HuH-7.5 (cell line): ENCODE measurements around the gene ZBTB38.
A peak's percentile ranks its signal among the peaks of the same experiment; 100 is the strongest.

Experiments
- DNase-seq: peaks from one replicate; pipeline ENCODE4 v3.0.0; 2011; ENCODE audit warnings: low spot score

ZBTB38 gene

DNA sequence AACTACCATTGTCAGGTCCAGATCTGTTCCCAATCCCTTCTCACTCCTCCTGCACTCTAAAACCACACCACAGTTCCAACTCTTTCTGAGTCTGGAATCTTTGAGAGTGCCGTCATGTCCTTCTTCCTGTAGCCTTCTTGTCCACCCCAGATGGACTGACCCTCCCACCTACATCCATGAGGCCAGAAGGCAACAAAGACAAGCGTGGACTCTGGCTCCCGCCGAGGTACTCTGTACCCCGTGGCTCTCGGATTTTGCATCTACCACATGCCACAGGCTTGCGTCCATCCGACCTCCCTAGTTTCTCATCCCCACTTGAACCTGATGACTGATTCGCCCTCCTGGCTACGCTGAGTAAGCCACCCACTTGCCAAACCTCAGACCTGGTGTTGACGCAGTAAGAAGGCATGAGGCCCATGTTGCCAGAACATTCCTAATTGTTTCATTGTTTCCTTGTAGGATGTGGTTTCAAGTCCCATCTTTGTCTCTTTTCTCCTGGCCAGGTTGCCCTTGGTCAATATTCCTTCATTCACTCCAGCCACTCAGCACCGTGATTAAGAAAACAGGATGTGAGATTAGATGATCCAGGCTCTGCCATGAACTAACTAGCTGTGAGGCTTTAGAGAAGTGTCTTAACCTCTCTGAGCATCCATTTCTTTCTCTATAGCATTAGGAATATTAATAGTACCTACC lies 1.1 kb upstream of the ZBTB38 start:
- DNase-seq, result no peak

DNA sequence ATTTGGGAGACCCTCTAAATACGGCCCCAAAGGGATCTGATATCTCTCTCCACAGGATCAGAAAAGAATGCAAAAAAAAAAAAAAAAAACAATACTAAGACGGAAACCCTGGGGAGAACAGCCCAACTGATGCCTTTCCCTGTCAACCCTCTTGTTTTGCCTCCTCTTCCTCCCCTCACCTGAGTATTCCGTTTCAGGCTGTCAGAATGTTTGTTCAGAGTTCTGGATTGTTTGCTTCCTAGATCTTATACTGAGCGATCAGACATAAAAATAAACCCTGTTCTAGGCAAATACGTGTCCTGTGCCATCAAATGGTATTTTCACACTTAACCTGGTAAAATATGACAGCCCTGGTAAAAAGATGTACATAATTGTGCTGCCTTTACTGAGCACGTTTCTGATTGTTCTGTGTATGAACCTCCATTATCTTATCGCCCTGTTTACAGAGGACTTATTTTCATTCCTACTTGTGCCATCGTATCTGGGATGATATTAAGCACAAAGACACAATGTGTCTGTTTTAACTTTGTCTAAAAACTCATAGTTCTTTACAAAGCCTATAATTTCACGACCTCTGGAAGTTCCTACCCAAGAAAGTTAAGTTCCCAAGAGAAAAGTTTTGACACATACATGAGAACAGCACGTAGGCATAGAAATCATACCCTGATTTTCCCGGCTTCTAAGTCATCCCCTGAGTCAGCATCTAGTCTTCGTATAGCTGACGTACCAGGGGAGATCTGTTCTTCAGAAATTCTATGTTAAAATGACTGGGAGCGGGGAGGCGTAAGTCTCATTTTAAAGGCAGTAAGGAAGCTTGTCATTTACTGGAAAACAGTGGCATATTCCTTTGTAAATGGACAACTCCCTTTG lies 856 bp downstream of the ZBTB38 start:
- no peak for DNase-seq

DNA sequence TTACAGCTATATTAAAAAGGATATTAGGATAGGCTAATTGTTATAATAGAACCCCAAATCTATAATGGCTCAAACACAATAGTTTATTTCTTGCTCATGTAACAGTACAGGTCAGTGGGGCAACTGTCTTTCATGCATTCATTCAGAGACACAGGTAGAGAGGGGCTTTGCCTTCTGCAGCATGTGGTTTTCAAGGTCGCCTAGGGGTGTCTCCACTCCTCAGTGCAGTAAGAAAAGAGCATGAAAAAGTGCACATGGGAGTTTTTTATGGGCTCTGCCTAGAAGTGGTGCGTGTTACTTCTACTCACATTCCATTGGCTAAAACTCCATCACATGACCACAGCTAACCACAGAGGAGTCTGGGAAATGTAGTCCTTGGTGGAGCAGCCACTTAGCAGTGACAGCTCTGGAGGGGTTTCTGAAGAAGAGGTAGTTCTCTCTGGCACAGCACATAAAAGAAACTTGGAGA lies 1.8 kb downstream of the ZBTB38 start:
- DNase-seq, result peak; percentile 29

GRCh38 chr3:141371882-141372281 lies 3.6 kb downstream of the ZBTB38 start:
- DNase-seq, result no peak

DNA sequence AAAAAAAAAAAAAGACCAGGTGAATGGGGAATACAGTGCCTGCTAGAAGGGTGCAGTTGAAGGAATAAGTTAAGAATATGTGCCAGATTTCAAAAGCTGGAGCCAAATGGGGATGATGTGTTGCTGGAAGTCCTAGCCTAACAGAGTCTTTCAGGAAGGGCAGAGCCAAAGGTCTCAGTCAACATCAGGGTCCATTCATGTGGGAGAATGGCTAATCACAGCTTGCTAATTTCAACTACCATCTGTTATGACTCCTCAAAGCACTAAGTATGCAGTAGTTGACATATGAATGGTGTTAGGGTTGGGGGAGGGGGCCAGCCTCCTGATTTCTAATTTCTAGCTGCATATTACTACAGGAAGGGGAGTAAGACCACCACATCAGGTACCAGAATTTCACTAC lies 4.4 kb downstream of the ZBTB38 start:
- DNase-seq, result no peak

DNA sequence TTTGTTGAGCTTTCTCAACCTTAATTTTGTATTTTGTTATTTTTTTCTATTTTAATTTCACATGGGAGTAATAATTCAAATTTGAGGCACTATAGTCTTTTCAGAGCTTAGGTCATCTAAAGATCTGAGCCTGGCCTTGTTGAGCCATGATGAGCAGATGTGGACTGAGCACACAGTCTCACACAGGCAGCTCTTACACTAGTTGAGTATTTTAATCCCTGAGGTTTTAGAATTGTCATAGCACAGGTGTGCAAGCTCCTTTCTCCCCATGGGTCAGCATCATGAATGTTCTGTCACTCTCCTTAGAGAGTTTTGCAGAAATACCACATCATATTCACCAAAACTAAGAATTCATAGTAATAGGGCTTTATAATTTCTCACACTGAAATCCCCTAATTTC lies 4.9 kb downstream of the ZBTB38 start:
- no peak for DNase-seq

DNA sequence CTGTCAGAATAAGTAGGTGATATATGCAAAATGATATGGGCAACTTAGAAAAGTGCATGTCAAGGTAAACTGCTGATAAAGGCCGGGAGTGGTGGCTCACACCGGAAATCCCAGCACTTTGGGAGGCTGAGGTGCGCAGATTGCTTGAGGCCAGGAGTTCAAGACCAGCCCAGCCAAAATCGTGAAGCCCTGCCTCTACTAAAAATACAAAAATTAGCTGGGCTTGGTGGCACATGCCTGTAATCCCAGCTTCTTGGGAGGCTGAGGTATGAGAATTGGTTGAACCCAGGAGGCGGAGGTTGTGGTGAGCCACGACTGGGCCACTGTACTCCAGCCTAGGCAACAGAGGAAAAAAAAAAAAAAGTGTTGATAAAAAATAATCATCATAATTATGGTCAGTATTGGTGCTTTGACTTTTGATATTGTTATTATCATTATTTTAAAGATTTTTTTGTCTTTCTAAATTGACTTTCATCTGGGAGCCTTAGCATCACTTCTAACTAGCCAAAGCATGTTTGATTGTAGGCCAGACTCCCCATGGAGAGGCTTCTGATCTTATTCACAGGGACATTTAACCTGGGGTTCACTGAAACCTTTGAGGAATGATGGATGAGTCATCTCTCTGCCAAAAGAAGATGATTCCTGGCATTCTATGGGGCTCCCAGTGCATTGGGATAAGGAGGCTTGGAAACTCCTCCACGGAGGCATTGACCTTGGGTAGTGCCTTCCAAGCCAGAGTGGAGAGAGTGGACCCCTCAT lies 5.6 kb downstream of the ZBTB38 start:
- DNase-seq, result no peak

DNA sequence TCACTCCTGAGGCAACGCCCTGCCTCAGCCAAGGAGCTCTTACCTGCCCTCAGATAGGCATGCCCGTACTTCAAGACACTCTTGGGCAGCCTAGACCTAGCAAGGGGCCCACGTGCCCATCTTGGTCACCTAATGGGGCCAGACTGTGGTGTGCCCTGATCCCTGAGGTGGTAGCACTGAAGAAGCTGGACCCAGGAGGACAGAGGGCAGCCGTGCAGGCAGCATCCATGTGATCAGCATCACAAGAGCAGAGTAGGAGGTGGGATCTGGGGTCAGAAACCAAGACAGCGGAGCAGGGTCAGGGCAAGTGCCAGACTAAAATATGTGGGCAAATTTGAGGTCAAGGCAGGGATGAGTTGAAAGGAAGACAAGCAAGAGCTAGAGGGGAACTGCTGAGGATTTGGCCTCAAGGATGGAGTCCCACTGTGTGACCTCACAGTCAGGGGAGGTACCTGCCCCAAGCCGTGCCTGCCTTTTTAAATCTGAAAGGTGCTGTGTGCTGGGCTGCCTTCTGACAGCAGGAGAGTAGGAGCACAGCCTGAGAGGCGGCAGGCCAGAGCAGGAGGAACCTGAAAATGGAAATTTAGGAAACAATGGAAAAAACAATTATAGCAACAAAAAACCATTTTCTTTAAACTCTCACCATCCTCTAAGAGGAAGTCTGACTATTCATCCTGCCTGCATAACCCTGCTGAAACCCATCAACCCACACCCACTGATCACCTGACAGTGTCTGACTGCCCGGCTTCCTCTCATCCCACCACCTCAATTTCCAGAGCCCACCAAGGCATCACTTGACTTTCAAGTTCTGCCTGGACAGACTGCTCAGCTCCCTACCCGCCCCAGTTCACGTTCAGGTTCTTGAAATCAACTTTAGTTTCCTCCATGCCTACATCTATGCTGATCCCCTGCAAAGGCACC lies 7.3 kb downstream of the ZBTB38 start:
- DNase-seq, result no peak

DNA sequence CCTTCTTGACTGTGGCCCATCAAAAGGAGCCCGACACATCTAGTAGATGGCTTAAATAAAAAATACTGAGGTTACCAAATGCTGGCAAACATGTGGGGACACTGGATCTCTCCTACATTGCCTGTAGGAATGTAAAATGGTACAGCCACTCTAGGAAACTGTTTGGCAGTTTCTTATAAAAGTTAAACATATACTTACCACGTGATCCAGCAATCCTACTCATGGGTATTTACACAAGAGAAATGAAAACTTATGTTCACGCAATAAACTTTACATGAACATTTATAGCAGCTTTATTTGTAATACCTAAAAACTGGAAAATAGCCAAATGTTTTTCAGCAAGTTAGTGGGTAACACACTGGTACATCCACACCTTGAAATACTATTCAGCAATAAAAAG lies 9.1 kb downstream of the ZBTB38 start:
- no peak for DNase-seq

DNA sequence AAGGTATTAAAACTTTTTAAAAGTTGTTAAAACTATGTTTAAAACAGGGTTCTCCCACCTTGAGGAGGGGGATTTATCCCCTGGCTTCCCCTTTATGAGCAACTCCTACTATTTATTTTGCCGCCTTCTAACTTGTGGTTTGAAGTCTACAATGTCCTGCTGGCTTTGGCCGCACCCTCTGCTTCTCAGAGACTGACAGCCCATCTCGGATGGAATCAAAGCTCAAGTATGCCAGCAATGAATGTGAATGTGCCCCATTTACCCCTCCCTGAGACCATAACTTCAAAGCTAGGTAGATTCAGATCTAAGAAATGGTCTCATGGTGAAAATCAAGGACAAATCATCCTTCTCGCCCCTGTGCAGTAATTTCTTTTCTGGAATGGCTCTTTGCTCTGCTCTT lies 10.3 kb downstream of the ZBTB38 start:
- DNase-seq, result no peak

DNA sequence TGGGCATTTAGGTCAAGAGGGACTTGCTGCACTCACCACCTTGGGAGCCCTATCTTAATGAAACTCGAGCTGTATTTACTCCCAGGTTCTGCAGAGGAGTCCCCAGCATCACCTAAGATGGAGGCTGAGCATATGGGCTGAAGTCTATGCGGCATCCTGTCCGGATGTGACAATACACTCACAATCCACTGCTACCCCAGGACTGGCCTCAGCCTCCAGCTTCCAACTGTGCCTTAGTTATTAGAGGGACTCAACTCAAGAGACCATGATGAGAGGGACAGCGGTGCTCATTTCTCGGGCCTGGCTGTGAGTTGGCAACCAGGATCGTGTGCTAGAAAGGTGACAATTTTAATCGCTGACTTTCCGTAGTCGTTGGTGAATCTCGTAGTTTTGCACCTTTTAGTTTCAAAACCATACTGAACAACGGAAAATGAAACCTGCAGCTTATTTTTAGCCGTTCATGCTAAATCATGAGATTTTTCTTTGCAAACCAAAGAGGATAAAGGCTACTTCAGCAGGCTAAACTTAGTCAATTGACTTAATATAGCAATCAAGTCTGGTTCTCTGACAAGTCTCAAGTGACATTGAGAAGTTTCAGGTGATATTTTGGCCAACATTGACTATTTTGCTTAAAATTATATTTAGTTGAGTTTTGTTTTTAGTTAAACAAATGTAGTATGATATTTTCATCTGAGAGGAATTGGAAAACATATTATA lies 11.1 kb downstream of the ZBTB38 start:
- DNase-seq, result no peak

- DNase-seq, result no peak
Observed at GRCh38 chr3:141380279-141380678, 12.0 kb downstream of the ZBTB38 start.

- DNase-seq, result no peak
Observed at GRCh38 chr3:141380987-141381386, 12.7 kb downstream of the ZBTB38 start.

- no peak for DNase-seq
Observed at GRCh38 chr3:141382571-141382970, 14.3 kb downstream of the ZBTB38 start.

DNA sequence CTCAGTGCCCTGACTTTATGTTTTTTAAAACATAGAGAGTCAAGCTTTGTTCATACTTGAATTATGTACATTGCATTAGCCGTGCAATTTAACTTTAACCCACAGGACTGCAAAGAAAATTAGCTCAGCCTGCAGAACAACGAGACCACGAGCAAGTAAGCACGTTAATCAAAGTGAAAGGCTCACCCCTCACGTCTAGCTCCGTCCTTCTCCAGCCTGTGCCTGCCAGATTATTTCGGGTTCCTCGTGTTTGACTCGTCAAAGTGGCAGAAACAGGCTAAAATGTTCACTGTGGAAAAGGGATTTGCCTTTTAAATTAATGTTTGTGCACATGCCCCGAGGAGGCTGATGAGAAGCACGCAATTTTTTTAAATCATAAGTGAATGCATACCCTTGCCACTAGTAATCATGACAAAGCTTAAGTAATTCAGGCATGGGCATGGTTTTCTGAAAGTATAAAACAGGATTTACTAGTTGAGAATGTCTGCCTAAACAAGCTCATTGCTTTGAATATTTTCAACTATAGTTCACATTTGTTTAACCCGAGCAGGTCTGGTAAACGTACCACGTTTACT lies 15.3 kb downstream of the ZBTB38 start:
- no peak for DNase-seq

DNA sequence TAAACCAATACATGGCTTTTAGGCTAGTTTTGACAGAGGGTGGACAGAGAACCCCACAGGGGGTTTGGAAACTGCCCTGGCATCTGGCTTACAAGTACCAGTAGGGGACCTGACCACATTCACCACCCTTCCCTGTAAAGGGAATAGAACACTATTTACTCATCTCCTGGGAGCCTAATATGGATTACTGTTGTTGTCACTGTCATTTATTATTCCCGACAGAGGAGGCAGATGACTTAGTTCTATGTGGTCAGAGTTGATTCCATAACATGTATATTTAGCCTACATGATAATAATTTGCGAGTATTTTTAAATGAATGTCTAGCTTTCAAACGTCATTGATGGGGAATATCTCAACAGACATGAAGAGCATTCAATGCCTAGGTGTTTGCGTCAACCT lies 15.9 kb downstream of the ZBTB38 start:
- no peak for DNase-seq

DNA sequence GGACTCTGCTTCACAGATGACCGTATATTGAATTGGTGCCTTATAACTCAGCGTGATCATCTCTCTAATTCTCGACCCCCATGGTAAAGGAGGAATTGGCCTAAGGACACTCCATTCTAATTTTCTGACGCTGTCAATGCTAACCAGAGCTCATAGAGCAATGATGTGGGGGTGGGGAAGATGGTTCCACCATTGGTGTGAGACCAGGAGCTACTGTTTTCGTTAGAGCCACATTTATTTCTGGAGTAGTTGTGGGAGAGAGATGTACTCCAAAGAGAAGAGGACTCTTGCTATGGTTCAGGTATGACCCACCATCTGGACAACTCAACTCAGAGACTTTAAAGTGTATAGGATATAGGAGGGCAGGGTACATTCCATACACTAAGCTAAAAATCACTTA lies 16.3 kb downstream of the ZBTB38 start:
- no peak for DNase-seq

GRCh38 chr3:141385406-141386125 lies 17.3 kb downstream of the ZBTB38 start:
- DNase-seq, result no peak

DNA sequence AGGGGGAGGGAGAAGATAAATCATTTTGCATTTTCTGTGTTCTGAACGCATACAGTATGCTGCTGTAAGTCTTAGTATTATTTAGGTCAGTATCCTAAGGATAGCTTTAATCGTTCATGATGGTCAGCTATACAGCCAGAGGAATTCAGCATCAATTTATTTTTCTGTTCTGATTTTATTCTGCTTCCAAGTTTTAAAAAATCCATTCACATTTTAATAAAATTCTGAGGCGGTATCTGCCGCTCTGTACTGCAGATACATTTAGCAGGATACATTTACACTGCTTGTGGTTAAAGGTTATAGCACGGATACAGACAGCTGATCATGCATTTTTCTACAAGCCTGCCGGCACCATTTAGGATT lies 17.8 kb downstream of the ZBTB38 start:
- no peak for DNase-seq

- DNase-seq, result no peak
Observed at GRCh38 chr3:141386611-141387111, 18.4 kb downstream of the ZBTB38 start.
